Neural cell (in vitro differentiated cells): ENCODE measurements around the gene PPEF2. TPM values are rescaled to one million over a fixed set of nuclear protein-coding genes. Genes with fewer than 3 reads are reported as not detected.

Experiments
- H2AFZ ChIP-seq: fragments of 200-600, 300-800 bp; sonication (generic), shearing (Covaris generic); 2 replicates; pipeline ENCODE4 v1.6.0; 2014; ENCODE audit warnings: low read depth, mild to moderate bottlenecking, antibody characterized with exemption, low read length, moderate library complexity
- H3F3A ChIP-seq: fragments of 200-600 bp; shearing (Covaris generic); 2 replicates; pipeline ENCODE4 v1.6.1; 2016; ENCODE audit warnings: mild to moderate bottlenecking, moderate library complexity, mixed read lengths, antibody characterized with exemption, low read length; ENCODE audit not compliant: insufficient read depth, poor library complexity, severe bottlenecking
- H3K27ac ChIP-seq: fragments of 200-600, 300-800 bp; sonication (generic), shearing (Covaris generic); 2 replicates; pipeline ENCODE4 v1.5.1; 2014; ENCODE audit warnings: mild to moderate bottlenecking, low read length, moderate library complexity
- H3K27me3 ChIP-seq: fragments of 300-800, 200-600 bp; sonication (generic), shearing (Covaris generic); 2 replicates; pipeline ENCODE4 v1.6.0; 2014; ENCODE audit warnings: mild to moderate bottlenecking, low read depth, low read length, moderate library complexity; ENCODE audit not compliant: insufficient read depth
- H3K36me3 ChIP-seq: fragments of 300-800, 200-600 bp; sonication (generic), shearing (Covaris generic); 2 replicates; pipeline ENCODE4 v1.5.1; 2014; ENCODE audit warnings: mild to moderate bottlenecking, antibody characterized with exemption, low read length, moderate library complexity; ENCODE audit not compliant: insufficient read depth
- H3K4me2 ChIP-seq: fragments of 300-800, 200-600 bp; sonication (generic), shearing (Covaris generic); 2 replicates; pipeline ENCODE4 v1.6.0; 2014; ENCODE audit warnings: mild to moderate bottlenecking, low read length
- H3K4me3 ChIP-seq: fragments of 300-800, 200-600 bp; sonication (generic), shearing (Covaris generic); 2 replicates; pipeline ENCODE4 v1.5.1; 2014; ENCODE audit warnings: mild to moderate bottlenecking, low read length, moderate library complexity
- H3K79me2 ChIP-seq: fragments of 200-600 bp; shearing (Covaris generic); replicated peaks from 2 replicates; pipeline ENCODE4 v1.6.0; 2014; ENCODE audit warnings: mild to moderate bottlenecking, low read length, moderate library complexity; ENCODE audit not compliant: insufficient read depth
- H3K9ac ChIP-seq: fragments of 300-800, 200-600 bp; sonication (generic), shearing (Covaris generic); 2 replicates; pipeline ENCODE4 v1.6.1; 2016; ENCODE audit warnings: mild to moderate bottlenecking, low read length, mixed read lengths
- H3K9me2 ChIP-seq: fragments of 200-600 bp; shearing (Covaris generic); 2 replicates; pipeline ENCODE4 v1.6.1; 2016; ENCODE audit warnings: mild to moderate bottlenecking, low read length, mixed read lengths; ENCODE audit not compliant: insufficient read depth
- H3K9me3 ChIP-seq: fragments of 200-600, 300-800 bp; sonication (generic), shearing (Covaris generic); 2 replicates; pipeline ENCODE4 v1.6.1; 2016; ENCODE audit warnings: mild to moderate bottlenecking, mixed run types, low read length, moderate library complexity, mixed read lengths
- H4K20me1 ChIP-seq: fragments of 200-600 bp; shearing (Covaris generic); 2 replicates; pipeline ENCODE4 v1.6.1; 2016; ENCODE audit warnings: mild to moderate bottlenecking, mixed run types; ENCODE audit not compliant: insufficient read depth
- CTCF ChIP-seq: fragments of 450-650 bp; IDR thresholded peaks from 2 replicates; pipeline ENCODE4 v1.5.1; 2014; ENCODE audit warnings: antibody characterized with exemption, mild to moderate bottlenecking, moderate library complexity; ENCODE audit not compliant: poor library complexity, severe bottlenecking
- EP300 ChIP-seq: fragments of 450-650 bp; conservative IDR thresholded peaks from 2 replicates; pipeline ENCODE4 v1.6.1; 2014; ENCODE audit warnings: antibody characterized with exemption, mild to moderate bottlenecking, moderate library complexity; ENCODE audit not compliant: poor library complexity, severe bottlenecking
- EZH2 ChIP-seq: fragments of 200-600, 300-800 bp; shearing (Covaris generic), sonication (generic); IDR thresholded peaks from 2 replicates; pipeline ENCODE4 v1.6.1; 2014; ENCODE audit warnings: antibody characterized with exemption, low read length, borderline replicate concordance, mild to moderate bottlenecking; ENCODE audit not compliant: insufficient read depth, poor library complexity, severe bottlenecking
- MXI1 ChIP-seq: fragments of 450-650 bp; conservative IDR thresholded peaks from 2 replicates; pipeline ENCODE4 v1.6.1; 2014; ENCODE audit warnings: antibody characterized with exemption, mild to moderate bottlenecking; ENCODE audit not compliant: poor library complexity, severe bottlenecking
- POLR2AphosphoS5 ChIP-seq: IDR thresholded peaks from 2 replicates; pipeline ENCODE4 v1.6.1; 2012
- RAD21 ChIP-seq: fragments of 450-650 bp; conservative IDR thresholded peaks from 2 replicates; pipeline ENCODE4 v1.6.1; 2014; ENCODE audit warnings: antibody characterized with exemption, mild to moderate bottlenecking, moderate library complexity
- REST ChIP-seq: IDR thresholded peaks from 2 replicates; pipeline ENCODE4 v1.6.1; 2012; ENCODE audit warnings: borderline replicate concordance
- SMC3 ChIP-seq: fragments of 450-650 bp; conservative IDR thresholded peaks from 2 replicates; pipeline ENCODE4 v1.6.1; 2014; ENCODE audit warnings: antibody characterized with exemption, mild to moderate bottlenecking, moderate library complexity; ENCODE audit not compliant: poor library complexity
- TAF1 ChIP-seq: IDR thresholded peaks from 2 replicates; pipeline ENCODE4 v1.6.1; 2012; ENCODE audit warnings: low read depth
- polyA minus RNA-seq: library from RNA; depleted of rRNA, polyadenylated mRNA; stranded (reverse); fragments of >200 nt; gene quantifications from 2 replicates; pipeline ENCODE4 v1.2.3, GENCODE V29; 2014
- polyA plus RNA-seq: library from polyadenylated mRNA; depleted of rRNA; stranded (reverse); fragments of >200 nt; gene quantifications from 2 replicates; pipeline ENCODE4 v1.2.3, GENCODE V29; 2014

The PPEF2 gene, protein sequence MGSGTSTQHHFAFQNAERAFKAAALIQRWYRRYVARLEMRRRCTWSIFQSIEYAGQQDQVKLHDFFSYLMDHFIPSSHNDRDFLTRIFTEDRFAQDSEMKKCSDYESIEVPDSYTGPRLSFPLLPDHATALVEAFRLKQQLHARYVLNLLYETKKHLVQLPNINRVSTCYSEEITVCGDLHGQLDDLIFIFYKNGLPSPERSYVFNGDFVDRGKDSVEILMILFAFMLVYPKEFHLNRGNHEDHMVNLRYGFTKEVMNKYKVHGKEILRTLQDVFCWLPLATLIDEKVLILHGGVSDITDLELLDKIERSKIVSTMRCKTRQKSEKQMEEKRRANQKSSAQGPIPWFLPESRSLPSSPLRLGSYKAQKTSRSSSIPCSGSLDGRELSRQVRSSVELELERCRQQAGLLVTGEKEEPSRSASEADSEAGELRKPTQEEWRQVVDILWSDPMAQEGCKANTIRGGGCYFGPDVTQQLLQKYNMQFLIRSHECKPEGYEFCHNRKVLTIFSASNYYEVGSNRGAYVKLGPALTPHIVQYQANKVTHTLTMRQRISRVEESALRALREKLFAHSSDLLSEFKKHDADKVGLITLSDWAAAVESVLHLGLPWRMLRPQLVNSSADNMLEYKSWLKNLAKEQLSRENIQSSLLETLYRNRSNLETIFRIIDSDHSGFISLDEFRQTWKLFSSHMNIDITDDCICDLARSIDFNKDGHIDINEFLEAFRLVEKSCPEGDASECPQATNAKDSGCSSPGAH
- polyA plus RNA-seq (0.28 TPM in 1 of 2 replicates, not detected in the other), polyA minus RNA-seq (0.24 TPM in 1 of 2 replicates, not detected in the other)

DNA sequence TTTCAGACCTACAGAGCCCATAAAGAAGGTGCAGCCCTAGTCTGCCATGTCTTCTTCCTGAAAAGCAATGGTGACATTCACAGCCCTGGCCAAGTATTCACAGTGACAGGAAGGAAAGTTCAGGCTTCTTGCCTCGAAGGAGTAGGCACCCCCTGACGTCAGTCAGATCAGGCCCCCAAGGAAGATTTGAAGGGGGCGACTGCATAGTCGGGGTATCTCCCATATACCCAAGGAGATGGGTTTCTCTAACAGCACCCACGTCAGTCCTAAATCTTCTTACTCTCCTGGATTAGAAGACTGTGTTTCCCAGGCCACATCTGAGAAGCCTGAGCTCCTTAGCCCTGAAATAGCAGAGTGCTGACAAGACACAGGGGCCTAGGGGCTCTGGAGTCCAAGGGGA is at the start of gene PPEF2:
TSS of gene PPEF2 (minus strand) at position 101 of the 400 bp plus-strand sequence. CDS start 6,127 bp downstream, outside the sequence.
- Histone ChIP-seq H3K9me3 (no peaks in the 10 kb centered on the region), H3K27ac (no peak within 1 kb of the TSS), H3K4me2 (no peak within 1 kb of the TSS), H3K4me3 (no peak within 1 kb of the TSS), H3F3A (no peaks in the 10 kb centered on the region), H3K79me2 (no peaks in the 10 kb centered on the region), H3K9ac (no peak within 1 kb of the TSS), H4K20me1 (no peaks in the 10 kb centered on the region), H3K36me3 (no peaks in the 10 kb centered on the region), H3K9me2 (no peaks in the 10 kb centered on the region), H3K27me3 (no peaks in the 10 kb centered on the region), H2AFZ (no peak within 1 kb of the TSS)
- TF ChIP-seq TAF1 (no peak), EP300 (no peak), SMC3 (no peak), MXI1 (no peak), CTCF (no peak), RAD21 (no peak), REST (no peak), POLR2AphosphoS5 (no peak), EZH2 (no peak)

- Histone ChIP-seq H3K9me3 (no peaks in the 10 kb centered on the region), H2AFZ (no peak overlapping the region), H3K9me2 (no peaks in the 10 kb centered on the region), H4K20me1 (no peaks in the 10 kb centered on the region), H3K4me2 (no peak overlapping the region), H3K9ac (no peak overlapping the region), H3K36me3 (peaks cover 8% of the 10 kb centered on the region), H3K4me3 (no peak overlapping the region), H3K27ac (no peak overlapping the region), H3K27me3 (no peaks in the 10 kb centered on the region), H3F3A (no peaks in the 10 kb centered on the region), H3K79me2 (no peaks in the 10 kb centered on the region)
- TF ChIP-seq EZH2 = no peak
Observed at GRCh38 chr4:75950213-75950815, 48.1 kb upstream of the PPEF2 start.
